Measurements from ENCODE around the gene ZNHIT2.

The ZNHIT2 gene

DNA sequence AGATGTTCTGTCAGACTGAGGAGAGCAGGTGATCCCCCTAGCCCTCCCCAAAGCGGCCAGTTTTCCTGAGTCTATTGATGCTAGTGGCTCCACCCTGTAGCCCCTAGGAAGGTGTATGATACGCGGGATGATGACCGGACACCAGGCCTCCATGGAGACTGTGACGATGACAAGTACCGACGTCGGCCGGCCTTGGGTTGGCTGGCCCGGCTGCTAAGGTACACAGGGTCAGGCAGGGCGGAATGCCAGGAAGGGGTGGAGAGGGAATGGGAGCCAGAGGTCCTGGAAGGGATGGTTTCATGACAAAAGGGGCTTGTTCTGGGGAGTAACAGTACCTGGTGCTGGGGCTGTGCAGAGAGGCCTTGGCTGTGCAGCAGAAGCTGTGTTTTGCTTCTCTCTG is 30.3 kb downstream of the ZNHIT2 start:
- Mint-ChIP-seq H3K27me3 (no peaks in the 10 kb centered on the region), H3K9me3 (no peaks in the 10 kb centered on the region), H3K27ac (no peak overlapping the region), H3K4me1 (peaks cover 30% of the 10 kb centered on the region), H3K4me3 (no peak overlapping the region), H3K36me3 (ENCODE audit: low read depth) (peaks cover 31% of the 10 kb centered on the region)
- no peak for ATAC-seq
- DNase-seq: no peak

DNA sequence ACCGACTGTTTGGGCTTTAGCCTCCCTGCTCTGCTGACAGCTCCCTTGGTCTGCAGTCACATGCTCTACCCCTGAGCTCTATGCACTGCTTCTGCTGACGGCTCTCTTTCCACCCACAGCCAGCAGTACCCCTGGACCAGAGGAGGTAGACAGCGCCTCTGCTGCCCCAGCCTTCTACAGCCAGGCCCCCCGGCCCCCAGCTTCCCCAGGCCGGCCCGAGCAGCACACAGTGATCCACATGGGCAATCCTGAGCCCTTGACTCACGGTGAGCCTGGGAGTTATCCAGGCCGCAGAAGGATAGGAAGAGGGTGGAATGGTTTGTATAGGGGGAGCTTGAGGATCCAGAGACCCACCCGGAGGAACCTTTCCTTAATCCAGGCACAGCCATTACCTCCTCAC is 30.7 kb downstream of the ZNHIT2 start:
- ATAC-seq (no peak), DNase-seq (no peak)
- Mint-ChIP-seq H3K36me3 (ENCODE audit: low read depth) (peaks cover 35% of the 10 kb centered on the region), H3K27ac (no peak overlapping the region), H3K9me3 (no peaks in the 10 kb centered on the region), H3K4me3 (no peak overlapping the region), H3K27me3 (no peaks in the 10 kb centered on the region), H3K4me1 (peaks cover 34% of the 10 kb centered on the region)

DNA sequence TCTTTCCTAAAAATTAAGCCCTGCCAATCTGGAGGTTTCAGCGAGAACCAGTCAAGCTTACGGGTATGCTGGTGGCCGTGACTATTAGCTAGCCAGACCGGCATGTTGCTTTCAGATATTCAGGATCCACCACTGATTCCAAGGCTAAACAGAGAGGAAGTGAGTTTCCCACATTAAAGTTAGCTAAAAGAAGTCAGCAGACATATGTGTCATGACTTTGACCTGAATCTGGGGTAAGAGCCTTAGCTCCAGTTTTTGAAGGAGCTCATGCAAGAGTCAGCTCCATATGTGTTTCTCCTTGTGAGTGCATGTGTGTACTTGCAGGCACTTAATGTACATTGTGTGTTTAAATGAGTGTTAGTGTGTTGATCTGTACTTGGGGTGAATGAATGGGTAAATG is 32.1 kb downstream of the ZNHIT2 start:
- H3K4me1 Mint-ChIP-seq: peaks cover 46% of the 10 kb centered on the region
- no peaks in the 10 kb centered on the region for H3K27me3 Mint-ChIP-seq
- peak overlapping the region; percentile 97 for H3K27ac Mint-ChIP-seq
- DNase-seq (no peak), ATAC-seq (no peak)
- H3K9me3 Mint-ChIP-seq: no peaks in the 10 kb centered on the region
- peaks cover 47% of the 10 kb centered on the region for H3K36me3 Mint-ChIP-seq (ENCODE audit: low read depth)
- peak overlapping the region; percentile 98 for H3K4me3 Mint-ChIP-seq

DNA sequence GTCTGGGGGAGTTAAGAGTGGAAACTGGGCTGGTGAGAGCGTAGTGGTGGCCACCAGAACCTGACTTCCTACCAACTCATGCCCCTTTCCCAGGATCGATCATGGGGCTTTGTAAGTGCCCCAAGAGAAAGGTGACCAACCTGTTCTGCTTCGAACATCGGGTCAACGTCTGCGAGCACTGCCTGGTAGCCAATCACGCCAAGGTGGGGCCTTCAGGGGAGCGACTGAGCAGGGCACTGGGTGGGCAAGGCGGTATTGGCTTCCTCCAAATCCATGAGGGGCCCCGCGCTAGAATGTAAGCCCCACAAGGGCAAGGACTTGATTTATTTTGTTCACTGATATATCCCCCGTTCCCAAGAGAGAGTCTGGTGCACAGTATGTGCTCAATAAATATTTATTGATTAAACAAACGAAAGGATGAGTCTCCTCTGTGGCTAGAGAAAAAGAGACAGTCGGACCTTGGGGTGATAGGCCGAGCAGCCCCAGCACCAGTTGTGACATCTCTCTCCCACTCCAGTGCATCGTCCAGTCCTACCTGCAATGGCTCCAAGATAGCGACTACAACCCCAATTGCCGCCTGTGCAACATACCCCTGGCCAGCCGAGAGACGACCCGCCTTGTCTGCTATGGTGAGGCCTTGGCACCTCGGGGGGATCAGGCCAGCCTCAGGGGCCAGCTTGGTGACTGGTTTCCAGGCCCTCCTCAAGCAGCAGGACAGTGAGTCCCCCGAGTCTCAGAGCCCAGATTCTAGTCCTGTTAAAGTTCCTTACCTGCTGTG is 32.7 kb downstream of the ZNHIT2 start:
- H3K4me3 Mint-ChIP-seq: peak overlapping the region; percentile 98
- H3K36me3 Mint-ChIP-seq (ENCODE audit: low read depth): peaks cover 53% of the 10 kb centered on the region
- H3K27me3 Mint-ChIP-seq: no peaks in the 10 kb centered on the region
- peaks cover 50% of the 10 kb centered on the region for H3K4me1 Mint-ChIP-seq
- DNase-seq: no peak
- ATAC-seq: no peak
- peak overlapping the region; percentile 97 for H3K27ac Mint-ChIP-seq
- H3K9me3 Mint-ChIP-seq: no peaks in the 10 kb centered on the region

DNA sequence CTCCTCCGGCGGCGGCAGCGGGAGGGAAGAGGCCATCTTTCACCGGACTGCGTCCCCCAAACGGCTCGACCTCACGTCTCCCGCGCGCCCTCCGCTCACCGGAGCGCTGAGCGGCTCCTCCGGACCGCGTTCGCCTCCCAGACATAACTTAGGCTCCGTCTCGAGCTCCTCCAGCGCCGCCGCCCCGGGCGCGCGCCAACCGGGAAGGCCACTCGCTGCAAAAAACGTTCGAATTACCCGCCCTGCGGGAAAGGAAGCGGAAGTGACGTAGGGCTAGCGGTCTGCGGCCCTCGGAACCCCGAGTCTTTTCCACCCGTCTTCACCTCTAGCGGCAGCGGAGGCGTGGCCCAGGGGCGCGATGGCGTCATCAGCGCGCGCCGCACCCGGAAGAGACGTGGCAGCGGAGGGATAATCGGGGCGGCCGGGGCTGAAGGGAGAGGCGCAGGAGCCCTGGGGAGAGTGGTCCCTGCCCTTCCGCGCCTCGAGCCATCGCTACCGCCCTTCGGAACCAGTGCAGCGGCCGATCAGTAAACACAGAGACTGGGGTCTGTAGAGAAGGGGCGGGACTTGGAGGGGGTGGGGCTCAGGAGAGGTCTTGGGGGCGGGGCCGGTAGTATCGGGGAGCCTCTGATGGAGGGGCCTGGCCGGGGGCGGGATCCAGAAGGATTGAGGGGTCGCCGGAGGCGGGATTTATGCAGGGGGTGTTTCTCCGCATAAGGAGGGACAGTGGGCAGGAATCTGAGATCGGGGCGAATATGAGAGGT is 33.5 kb downstream of the ZNHIT2 start, which contains the start of the genes CDCA5 and ZFPL1:
Gene CDCA5, minus strand, starts transcription at position 207 of the 764 bp plus-strand sequence. Its CDS starts 62 bp downstream, at position 145.
Gene ZFPL1, plus strand, starts transcription at position 389 of the 764 bp plus-strand sequence. CDS start 477 bp downstream, outside the sequence.
- H3K4me1 Mint-ChIP-seq: peaks cover 54% of the 10 kb centered on the region
- H3K27ac Mint-ChIP-seq: peak within 1 kb of the TSS; percentile 97
- H3K27me3 Mint-ChIP-seq: no peaks in the 10 kb centered on the region
- H3K36me3 Mint-ChIP-seq (ENCODE audit: low read depth): peaks cover 53% of the 10 kb centered on the region
- DNase-seq (peak; percentile 99), ATAC-seq (peak; percentile 82)
- no peaks in the 10 kb centered on the region for H3K9me3 Mint-ChIP-seq
- H3K4me3 Mint-ChIP-seq: peak within 1 kb of the TSS; percentile 98

DNA sequence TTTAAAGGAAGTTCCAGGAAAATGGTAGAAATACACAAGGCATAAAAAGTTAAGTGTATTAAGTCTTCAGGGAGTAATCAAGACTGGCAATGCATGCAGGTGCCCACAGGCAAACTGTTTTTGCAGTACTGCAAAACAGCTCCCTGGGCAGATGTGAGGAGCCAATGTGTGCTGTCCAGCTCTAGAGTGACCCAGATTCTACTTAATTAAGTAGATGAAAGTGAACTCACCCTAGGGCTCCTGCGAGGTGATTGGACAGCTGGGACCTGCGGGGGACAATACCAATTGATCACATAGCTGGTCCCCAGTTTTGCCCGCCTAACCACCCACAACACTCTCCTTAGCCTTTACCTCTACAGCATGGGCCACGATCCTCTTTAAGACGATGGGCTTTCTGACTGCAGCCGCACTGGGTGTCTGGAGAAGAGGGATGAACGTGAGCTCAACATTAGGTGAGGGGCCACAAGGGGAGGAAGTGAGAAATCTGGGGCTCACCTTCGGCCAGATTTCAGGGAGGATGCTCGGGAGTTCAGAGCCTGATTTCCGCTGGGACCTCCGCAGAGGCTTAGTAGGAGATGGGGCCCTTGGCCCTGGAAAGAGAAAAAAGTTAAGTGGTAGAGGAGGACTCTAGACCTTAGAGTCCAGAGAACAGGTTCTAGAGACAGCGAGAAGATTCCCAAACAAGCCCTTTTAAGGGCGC is 34.2 kb downstream of the ZNHIT2 start:
- Mint-ChIP-seq H3K36me3 (ENCODE audit: low read depth) (peaks cover 54% of the 10 kb centered on the region), H3K4me3 (peak overlapping the region; percentile 98), H3K27ac (peak overlapping the region; percentile 97), H3K27me3 (no peaks in the 10 kb centered on the region), H3K9me3 (no peaks in the 10 kb centered on the region), H3K4me1 (peaks cover 62% of the 10 kb centered on the region)
- DNase-seq (no peak), ATAC-seq (no peak)

DNA sequence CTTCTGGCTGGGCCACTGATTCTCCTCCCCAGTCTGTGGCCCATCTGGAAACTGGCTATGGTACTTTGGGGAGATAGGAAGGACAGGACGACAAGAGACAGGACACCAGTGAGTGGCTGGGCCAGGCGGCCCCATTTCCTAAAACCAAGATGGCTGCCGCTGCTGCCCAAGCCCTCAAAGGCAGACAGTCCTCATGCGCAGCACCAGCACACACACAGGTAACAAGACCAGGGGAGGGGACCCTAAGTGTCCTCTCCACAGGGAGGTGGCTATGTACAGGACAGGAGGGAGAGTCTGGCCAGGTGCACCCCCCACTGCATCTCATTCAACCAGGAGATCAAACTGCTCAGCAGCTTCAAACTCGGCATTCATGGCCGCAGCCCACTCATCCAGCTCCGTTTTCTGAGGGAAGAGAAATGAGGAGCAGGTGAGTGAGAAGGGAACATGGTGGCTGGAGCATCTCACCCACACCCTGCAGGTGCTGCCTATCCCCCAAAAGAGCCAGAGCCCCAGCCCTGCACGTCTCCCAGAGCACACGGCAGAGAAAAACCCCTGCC is 38.6 kb downstream of the ZNHIT2 start:
- Mint-ChIP-seq H3K4me1 (peaks cover 49% of the 10 kb centered on the region), H3K9me3 (no peaks in the 10 kb centered on the region), H3K27ac (peak overlapping the region; percentile 25), H3K36me3 (ENCODE audit: low read depth) (peaks cover 71% of the 10 kb centered on the region), H3K4me3 (no peak overlapping the region), H3K27me3 (no peaks in the 10 kb centered on the region)
- DNase-seq: no peak
- no peak for ATAC-seq

DNA sequence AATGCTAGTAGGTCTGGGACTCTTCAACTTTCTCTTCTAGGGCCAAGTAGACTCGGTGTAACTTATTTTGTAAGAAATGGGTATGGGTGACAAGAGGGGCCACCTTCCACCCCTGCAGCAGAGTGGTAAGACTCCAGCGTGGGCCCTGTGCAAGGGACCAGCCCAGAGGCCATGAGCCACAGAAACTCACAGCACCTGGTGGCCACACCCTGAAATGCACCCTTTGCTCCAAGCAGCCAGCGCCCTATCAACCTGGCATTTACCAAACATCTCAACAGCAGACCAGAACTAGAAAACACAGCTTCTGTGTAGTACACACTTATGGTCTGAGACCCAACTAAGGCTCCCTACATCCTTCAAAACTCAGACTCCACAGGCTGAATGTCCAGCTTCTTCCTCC is 39.4 kb downstream of the ZNHIT2 start:
- no peaks in the 10 kb centered on the region for H3K9me3 Mint-ChIP-seq
- no peaks in the 10 kb centered on the region for H3K27me3 Mint-ChIP-seq
- DNase-seq (peak; percentile 68), ATAC-seq (peak; percentile 68)
- no peak overlapping the region for H3K27ac Mint-ChIP-seq
- H3K4me3 Mint-ChIP-seq: no peak overlapping the region
- peaks cover 44% of the 10 kb centered on the region for H3K4me1 Mint-ChIP-seq
- peaks cover 64% of the 10 kb centered on the region for H3K36me3 Mint-ChIP-seq (ENCODE audit: low read depth)

DNA sequence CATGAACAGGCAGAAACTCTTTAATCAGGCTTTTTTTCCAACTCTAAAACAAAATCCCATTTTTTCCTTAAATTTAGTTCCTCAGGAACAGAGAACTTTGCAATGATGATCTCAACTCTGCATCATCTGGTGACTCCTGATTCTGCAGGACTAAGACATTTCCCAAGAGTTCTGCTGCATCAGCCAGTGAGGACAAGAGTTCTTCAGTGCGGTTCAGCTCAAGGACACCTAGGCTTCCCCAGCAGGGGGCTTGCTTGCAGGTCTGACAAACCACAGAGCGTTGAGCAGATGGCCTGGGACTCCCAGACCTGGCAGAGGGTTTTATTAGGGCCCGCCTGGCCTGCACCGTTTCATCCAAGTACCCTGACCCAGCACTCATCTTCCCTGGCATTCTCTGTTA is 40.0 kb downstream of the ZNHIT2 start:
- Mint-ChIP-seq H3K4me1 (peaks cover 37% of the 10 kb centered on the region), H3K36me3 (ENCODE audit: low read depth) (peaks cover 57% of the 10 kb centered on the region), H3K27ac (no peak overlapping the region), H3K4me3 (no peak overlapping the region), H3K9me3 (no peaks in the 10 kb centered on the region), H3K27me3 (no peaks in the 10 kb centered on the region)
- no peak for DNase-seq
- ATAC-seq: no peak

DNA sequence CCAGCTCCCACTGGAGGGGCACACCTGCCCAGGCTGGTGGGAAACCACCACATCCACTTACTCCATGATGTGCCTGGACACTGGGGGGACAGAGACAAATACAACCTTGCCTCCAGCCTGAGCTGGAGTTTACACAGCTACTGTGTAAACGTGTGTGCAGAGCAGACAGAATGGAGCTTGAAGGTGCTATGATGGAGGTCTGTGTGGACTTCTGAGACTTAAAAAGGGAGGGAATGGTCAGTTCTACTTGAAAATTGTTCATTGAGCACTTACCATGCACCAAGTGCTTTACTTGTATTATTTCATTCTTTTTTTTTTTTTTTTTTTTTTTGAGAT is 44.9 kb downstream of the ZNHIT2 start:
- no peaks in the 10 kb centered on the region for H3K9me3 Mint-ChIP-seq
- no peaks in the 10 kb centered on the region for H3K4me1 Mint-ChIP-seq
- DNase-seq: no peak
- H3K4me3 Mint-ChIP-seq: no peak overlapping the region
- no peaks in the 10 kb centered on the region for H3K27me3 Mint-ChIP-seq
- H3K36me3 Mint-ChIP-seq (ENCODE audit: low read depth): peaks cover 16% of the 10 kb centered on the region
- H3K27ac Mint-ChIP-seq: no peak overlapping the region
- no peak for ATAC-seq

DNA sequence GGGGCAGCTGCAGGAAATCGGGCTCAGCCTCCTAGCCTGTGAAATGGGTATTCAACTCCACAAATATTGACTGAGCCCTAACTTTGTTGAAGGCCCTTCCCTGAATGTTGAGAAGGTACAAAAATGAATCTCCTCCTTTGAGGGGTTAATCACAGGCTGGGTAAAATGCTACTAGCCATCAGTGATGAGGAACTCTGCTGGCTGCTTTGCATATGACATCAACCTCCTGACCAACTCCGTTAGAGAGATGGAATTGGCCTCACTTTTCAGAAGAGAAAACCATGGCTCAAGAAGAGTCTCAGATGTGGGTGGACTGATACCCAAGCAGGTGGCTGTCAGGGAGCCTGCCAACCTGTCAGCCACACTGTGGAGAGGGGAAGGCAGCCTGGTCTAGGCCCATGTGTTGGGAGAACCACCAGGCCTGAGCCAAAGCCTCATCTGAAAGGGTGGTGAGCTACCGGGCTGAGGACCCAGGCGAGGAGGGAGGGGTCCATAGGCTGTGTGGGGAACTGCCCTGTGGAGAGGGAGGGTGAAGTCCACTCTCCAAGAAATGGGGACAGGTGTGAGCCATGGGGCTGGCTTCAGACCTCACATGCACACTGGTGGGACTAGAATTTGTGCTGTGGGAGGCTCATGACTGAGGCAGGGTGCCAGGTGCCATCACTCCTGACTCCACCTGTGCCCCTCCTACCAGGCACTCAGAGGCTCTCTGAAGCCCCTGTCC is 45.4 kb downstream of the ZNHIT2 start:
- DNase-seq (no peak), ATAC-seq (no peak)
- peaks cover 11% of the 10 kb centered on the region for H3K36me3 Mint-ChIP-seq (ENCODE audit: low read depth)
- H3K27ac Mint-ChIP-seq: no peak overlapping the region
- H3K9me3 Mint-ChIP-seq: no peaks in the 10 kb centered on the region
- no peaks in the 10 kb centered on the region for H3K4me1 Mint-ChIP-seq
- H3K27me3 Mint-ChIP-seq: no peaks in the 10 kb centered on the region
- H3K4me3 Mint-ChIP-seq: no peak overlapping the region

DNA sequence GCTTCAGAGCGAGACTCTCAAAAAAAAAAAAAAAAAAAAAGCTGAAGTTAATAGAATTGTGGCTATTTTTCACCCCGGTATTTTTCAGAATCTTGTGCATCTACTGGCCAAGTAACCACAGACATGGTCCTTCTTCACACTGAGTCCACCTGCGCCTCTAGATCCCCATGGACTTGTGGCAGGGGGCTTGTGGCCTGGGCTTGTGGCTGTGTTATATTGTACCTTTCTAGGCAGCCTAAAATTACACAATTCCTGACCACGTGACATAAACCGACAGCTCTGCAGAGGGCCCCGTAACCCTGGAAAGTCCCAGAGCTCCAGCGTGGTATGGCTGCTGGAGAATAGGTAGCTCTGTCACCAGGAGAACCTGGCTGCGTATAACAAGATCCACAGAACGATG is 48.3 kb downstream of the ZNHIT2 start:
- Mint-ChIP-seq H3K36me3 (ENCODE audit: low read depth) (no peaks in the 10 kb centered on the region), H3K4me1 (no peaks in the 10 kb centered on the region)
- ATAC-seq: no peak

DNA sequence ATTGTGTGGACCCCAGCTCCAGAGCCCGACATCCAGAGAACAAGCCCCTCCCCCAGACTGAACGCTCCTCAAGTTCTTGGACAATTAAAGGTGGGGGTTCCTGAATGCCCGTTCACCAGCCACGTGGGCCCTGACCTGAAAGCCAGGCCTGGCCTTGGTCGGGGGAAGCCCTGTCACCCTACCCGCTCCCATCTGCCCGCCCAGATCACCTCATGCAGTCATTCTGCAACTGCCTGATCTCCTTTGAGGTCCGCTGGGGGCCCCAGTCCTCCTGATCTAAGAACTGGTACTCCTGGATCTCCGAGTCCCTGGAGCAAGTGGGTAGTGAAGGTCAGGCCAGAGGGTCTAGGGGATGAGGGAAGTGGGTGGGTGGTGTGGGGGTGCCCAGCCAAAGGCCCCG is 50.1 kb downstream of the ZNHIT2 start:
- H3K36me3 Mint-ChIP-seq (ENCODE audit: low read depth): no peaks in the 10 kb centered on the region
- ATAC-seq (no peak), DNase-seq (no peak)
- no peaks in the 10 kb centered on the region for H3K9me3 Mint-ChIP-seq
- H3K4me1 Mint-ChIP-seq: no peaks in the 10 kb centered on the region
- H3K4me3 Mint-ChIP-seq: no peak overlapping the region
- H3K27me3 Mint-ChIP-seq: no peaks in the 10 kb centered on the region
- no peak overlapping the region for H3K27ac Mint-ChIP-seq

More for the DNA sequence above, 48.3 kb downstream of the ZNHIT2 start:
- no peak for DNase-seq
- no peaks in the 10 kb centered on the region for H3K27me3 Mint-ChIP-seq
- no peak overlapping the region for H3K4me3 Mint-ChIP-seq
- no peak overlapping the region for H3K27ac Mint-ChIP-seq
- H3K9me3 Mint-ChIP-seq: no peaks in the 10 kb centered on the region

DNA sequence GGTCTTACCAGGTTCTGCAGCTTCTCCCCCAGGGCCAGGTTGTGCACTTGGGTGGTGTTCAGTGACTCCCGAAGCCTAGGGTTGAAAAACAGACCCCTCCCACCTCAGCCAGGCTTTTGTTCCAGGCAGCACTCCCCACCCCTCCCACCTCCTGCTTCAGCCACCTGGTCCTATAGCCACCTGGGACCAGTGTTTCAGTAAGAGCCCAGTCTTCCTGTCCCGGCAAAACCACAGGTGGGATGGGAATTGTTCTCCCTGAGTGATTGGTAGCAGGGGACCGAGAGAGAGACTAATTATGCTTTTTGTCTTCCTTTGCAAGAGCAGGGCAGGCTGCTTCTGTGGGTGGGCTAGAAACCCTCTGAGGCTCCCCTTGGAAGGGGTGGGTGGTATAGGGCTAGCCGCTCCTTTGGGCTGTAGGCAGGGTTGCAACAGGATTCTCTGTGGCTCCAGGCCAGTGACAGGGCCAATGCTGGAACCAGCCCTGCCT is 50.7 kb downstream of the ZNHIT2 start:
- Mint-ChIP-seq H3K9me3 (no peaks in the 10 kb centered on the region), H3K27me3 (no peaks in the 10 kb centered on the region), H3K4me1 (no peaks in the 10 kb centered on the region), H3K4me3 (no peak overlapping the region), H3K36me3 (ENCODE audit: low read depth) (no peaks in the 10 kb centered on the region), H3K27ac (no peak overlapping the region)
- ATAC-seq (no peak), DNase-seq (no peak)

Data from activated naive CD8-positive, alpha-beta T cell treated with anti-CD3 and anti-CD28 coated beads, Interleukin-2, amount 50 U/mL, for 24 hours (primary cell).